GM20000 (cell line): Measurements from ENCODE around the gene GSTA3.
"Not testable (repeated sequence)": the region's sequence is repeated elsewhere in the genome, so short reads cannot be mapped to it uniquely, and the experiment has no call there.

Experiments used
- DNase-seq: peaks from one replicate; pipeline ENCODE4 v3.0.0; 2012; ENCODE audit warnings: low spot score
- TF ChIP-seq, protein P1 (sequence below): IDR thresholded peaks from 2 replicates; pipeline ENCODE4 v1.5.1; 2012; ENCODE audit warnings: mild to moderate bottlenecking, control low read depth; ENCODE audit errors: extremely low read depth, missing control alignments

Gene GSTA3

DNA sequence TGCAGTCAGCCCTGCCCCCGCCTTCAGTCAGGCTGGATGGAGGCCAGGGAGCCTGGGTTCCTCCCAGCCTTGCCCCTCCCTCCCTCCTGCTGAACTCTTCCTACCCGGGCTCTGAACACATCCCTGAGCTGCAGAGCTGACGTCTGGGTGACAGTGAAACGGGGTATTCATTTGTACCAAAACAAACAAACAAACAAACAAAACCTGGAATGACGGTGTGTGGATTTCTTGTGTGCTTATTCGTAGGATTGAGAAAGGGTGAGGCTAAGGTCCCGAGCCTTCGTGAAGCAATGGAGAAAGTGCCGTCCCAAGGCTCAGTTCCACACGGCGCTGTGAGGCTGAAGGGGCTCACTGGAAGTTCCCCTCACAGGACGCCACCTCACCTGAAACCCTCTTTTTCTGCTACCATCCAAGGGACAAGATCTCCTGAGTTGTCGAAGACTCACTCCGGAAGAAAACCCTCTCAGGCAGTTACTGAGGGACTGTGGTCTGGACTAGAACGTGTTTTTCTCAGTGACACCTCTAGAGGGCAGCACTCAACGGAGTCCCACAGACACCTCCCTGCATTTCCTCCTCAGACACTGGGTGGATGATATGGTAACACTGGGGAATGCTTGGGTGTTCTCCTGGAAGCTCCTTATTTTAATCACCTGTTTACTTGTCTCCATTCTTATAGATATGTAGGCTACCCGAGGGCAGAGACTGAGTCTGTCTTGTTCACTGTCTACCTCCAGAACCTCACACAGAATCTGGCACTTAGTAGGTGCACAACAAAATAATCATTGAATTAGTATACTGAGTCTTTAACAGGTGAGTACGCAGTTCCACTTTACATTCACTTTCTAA, 27.3 kb downstream of the GSTA3 start:
- TF ChIP-seq, protein P1, sequence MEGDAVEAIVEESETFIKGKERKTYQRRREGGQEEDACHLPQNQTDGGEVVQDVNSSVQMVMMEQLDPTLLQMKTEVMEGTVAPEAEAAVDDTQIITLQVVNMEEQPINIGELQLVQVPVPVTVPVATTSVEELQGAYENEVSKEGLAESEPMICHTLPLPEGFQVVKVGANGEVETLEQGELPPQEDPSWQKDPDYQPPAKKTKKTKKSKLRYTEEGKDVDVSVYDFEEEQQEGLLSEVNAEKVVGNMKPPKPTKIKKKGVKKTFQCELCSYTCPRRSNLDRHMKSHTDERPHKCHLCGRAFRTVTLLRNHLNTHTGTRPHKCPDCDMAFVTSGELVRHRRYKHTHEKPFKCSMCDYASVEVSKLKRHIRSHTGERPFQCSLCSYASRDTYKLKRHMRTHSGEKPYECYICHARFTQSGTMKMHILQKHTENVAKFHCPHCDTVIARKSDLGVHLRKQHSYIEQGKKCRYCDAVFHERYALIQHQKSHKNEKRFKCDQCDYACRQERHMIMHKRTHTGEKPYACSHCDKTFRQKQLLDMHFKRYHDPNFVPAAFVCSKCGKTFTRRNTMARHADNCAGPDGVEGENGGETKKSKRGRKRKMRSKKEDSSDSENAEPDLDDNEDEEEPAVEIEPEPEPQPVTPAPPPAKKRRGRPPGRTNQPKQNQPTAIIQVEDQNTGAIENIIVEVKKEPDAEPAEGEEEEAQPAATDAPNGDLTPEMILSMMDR, result peak; percentile 85
- peak; percentile 80 for DNase-seq

DNA sequence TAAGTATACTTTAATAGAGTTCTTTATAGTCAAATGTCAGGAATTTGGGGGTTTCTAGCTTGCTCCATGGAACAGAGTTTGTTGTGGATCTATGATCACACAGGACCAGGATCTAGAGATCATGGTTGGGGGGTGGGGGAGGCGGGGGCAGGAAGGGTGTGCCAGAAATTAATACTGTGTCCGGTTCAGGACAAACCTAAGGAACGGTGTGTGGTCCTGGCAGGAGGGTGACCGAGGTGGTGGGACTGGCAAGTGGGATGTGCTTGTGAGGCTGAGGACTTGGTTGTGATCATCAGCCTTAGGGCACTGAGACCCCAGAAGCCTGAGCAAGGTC, 27.9 kb downstream of the GSTA3 start:
- TF ChIP-seq, protein P1, result no peak

DNA sequence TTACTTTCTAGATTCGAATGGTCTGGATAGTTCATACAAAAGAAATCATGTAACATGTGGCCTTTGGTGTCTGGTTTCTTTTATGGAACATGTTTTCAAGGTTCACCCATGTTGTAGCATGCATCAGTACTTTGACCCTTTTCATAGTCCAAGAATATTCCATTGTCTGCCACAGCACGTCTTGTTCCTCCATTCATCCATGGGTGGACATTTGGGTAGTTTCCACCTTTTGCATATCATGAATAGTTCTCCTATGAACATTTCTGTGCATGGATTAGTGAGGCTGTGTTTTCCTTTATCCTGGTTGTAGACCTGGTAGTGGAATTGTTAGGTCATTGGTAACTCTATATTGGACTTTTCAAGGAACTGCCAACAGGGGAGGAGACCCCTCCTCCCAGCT, 31.7 kb downstream of the GSTA3 start:
- TF ChIP-seq, protein P1, result no peak
- DNase-seq, result no peak

More for the DNA sequence above, 27.9 kb downstream of the GSTA3 start:
- DNase-seq, result no peak

DNA sequence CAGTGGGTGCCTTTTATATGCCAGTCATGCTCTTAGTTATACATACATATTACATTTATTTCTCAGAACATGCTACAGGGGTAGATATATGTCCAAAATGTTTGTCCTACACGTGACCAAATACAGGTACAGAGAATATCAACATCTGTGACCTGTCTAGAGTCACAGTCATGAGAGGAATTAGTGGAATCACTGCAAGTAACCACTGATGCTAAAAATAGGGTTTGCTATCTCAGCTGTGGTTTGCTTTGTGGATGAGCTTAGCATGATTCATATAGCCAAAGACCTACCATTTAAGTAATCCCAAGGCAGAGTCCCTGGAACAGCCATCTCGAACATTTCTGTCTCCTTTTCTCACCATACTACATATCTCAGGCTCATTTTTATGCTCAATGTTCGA, 32.3 kb downstream of the GSTA3 start:
- TF ChIP-seq, protein P1, result no peak
- no peak for DNase-seq

DNA sequence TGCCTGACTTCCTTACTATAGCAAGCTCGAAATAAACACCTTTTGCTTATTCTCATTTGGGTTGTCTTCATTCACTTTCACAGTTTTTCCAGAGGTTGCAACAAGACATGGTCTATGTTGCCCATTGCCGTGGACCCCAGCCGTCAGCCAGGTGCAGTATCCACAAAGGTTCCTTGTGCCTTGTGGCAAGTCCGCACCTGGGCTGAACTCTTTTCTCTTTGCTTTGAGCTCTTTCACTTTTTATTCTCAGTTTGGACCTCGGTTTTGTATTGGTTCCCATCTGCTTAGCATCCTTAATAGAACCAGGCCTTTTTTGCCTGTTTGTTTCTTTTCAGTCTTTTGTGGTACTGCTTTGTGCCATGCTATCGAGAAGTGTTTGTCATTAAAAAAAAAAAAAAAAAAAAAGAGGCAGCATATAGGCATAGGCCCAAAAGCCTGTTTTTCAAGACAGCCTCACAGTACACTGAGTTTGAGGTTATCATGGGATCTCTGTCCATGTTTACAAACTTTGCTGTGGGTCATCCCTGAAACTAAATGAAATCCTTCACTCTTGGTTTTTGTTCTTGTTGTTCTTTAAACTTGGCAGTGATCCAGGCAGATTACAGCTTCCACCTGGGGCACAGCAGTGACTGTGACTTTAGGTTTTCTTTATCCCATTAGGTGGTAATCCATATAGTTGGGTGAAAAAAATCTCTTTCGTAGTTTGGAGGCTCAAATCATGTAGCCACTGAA, 33.3 kb downstream of the GSTA3 start:
- TF ChIP-seq, protein P1, result no peak
- DNase-seq, result no peak

DNA sequence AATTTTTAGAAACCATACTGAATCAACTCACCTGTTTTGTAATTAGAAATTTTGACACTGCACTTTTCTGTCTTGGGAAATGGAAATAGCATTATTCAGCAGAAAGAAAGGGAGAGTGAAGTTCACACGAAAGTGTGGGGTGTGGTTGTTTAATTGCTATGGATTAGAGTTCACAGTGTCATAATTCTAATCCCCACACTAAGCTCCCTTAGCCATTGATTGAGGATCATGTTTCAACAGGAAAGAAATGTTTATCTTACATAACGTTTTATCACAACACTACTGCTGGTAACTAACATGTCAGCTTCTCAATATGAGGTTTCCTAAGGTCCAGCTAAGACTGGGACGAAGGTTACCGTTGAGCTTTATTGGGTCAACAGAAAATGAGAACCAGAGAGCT, 37.5 kb downstream of the GSTA3 start:
- TF ChIP-seq, protein P1, result no peak
- no peak for DNase-seq

DNA sequence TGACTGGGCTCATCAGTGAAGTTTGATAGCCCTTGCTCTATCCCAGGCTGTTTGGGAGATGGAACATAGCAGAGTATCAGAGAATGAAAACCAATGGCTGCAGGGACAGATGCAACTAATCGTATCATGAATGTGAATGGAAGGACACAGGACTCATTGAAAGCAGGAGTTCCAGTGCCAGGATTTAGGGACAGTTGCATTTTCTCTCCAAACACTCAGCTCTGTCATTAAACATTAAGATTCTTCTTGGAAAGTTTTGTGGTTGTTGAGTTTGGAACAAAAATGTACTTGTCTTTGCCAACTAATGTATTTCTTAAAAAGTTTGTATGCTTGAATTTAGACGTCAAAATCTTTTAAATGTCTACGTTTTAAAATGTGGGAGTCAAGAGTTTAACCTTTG, 37.9 kb downstream of the GSTA3 start:
- no peak for DNase-seq
- TF ChIP-seq, protein P1, result no peak

DNA sequence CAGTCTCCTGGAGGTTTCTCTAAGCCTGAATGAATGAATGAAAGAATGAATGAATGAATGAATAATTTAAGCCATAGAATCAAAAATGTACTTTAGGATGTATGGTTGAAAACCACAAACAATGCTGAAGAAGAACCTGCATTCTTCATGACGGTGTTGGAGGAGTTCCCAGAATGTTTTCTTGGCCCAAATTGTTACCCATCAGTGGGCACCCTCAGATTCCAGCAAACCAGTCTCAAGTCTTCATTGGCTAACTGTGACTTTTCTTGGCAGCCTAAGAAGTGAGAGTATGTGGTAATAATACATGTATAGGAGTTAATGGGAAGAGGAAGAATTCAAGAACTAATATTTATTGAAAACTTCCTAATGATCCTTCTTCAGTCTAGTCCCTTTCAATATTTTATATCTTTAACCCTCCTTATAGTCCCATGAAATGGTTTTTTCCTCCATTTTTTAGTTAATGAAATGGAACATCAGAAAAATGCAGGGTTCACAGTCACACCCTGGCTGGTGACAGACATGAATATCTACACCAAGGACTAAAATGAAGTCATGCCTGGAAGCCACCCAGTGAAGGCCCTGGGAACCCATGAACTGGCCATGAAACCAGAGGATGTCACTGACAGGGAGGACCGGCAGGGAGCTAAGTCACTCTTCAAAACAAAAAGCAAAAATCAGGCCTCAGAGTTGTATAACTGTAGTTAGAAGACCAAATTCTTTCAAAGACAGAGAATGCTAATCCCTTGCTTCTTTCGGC, 39.0 kb downstream of the GSTA3 start:
- DNase-seq, result not testable (repeated sequence)

DNA sequence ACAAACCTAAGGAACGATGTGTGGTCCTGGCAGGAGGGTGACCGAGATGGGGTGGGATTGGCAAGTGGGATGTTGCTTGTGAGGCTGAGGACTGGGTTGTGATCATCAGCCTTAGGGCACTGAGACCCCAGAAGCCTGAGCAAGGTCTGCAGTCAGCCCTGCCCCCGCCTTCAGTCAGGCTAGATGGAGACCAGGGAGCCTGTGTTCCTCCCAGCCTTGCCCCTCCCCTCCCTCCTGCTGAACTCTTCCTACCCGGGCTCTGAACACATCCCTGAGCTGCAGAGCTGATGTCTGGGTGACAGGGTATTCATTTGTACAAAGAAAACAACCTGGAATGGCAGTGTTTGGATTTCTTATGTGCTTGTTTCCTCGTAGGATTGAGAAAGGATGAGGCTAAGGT, 40.6 kb downstream of the GSTA3 start:
- DNase-seq, result not testable (repeated sequence)
